Cortex of kidney (tissue), 1 donor: Measurements from ENCODE around the gene DMRTA2.
"Not testable (repeated sequence)": the region's sequence is repeated elsewhere in the genome, so short reads cannot be mapped to it uniquely, and the experiment has no call there.

Experiments
- DNase-seq: peaks from one replicate; lab custom pipeline; 2025; lab: John Stamatoyannopoulos, UW

Gene DMRTA2

DNA sequence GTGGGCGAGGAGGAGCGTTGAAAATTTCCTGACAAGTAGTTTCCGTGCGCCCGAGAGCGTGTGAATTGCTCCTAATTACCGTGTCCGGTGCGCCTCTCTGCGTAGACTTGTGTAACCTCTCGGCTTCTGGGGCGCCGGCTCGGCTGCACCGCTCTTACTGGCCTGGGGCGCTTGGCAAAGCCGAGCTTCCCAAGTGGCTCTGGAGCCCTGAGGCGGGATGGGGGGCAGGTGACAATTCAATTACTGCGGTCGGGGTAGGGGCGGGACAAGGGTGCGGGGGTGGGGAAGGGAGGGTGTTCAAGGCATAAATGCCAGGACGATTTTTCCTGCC, 392 bp upstream of the DMRTA2 start:
- DNase-seq = no peak

DNA sequence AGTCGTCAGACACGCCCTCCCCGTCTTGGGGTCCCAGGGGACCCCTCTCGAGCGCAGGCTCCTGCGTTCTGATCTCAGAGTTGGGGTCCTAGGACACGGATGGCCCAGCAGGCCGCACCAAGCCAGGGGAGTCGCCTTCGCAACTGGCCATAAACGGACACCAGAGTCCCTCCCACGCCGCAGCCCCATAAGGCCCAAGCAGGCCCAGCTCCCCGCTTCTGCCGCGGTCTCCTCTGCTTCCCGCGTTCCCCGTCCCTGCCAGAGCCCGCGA, 633 bp downstream of the DMRTA2 start:
- no peak for DNase-seq

DNA sequence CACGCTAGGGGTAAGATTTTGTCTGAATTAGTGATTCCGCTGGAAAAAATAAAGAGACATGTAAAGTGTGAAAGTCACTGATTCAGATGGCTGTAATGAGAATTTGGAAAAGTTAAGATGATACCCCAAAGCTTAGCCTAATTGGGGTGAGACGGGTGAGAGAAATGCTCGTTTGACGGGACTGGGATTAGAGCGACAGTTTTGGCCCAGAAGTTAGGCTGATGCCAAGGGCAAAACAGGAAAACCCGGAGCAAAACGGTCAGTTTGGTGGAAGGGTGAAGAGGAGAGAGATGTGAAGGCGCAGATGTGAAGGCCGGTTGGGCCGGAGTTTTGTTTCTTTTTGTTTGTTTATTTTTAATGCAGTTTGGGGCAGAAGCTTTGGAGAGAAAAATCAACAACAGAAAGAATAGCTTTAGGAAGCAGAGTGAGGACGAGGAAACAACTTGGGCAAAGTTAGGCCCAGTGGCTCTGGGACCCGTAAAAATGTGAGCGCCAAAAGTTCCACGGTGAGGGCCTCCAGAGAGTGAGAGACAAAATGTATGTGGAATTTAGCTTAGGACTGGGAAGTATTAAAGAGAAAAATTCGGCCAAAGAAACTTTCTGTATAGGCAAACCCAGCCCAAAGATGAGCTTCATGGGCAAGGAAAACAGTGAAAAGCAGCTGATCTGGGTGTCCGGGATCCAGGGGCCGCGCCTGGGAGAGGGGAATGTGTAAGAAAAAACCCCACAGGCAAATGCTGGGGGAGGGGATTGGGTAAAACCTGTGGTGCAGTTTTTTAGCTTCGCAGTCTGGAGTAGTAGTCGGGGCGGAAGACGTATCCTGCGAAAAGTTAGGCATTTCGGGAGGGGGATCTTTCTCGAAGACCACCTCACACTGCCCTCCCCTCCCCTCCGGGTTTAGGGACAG, 1.2 kb downstream of the DMRTA2 start:
- no peak for DNase-seq

DNA sequence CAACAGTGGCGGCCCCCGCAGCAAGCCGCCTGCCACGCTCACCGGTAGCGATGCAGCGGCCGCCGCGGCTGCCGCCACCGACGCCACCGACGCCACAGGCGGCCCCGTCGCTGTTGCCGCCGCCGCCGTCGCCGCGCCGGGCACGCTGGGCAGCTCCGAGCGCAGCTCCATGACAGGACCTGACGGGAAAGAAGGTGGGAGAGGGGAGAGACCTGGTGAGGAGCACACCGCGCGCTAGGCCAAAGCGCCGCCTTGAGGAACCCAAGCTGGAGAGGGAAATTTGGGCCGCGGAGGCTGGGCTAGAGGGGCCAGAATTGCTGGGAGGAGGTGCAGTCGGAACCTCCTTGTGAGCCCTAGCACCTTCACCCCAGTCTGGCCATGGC, 1.9 kb downstream of the DMRTA2 start:
- no peak for DNase-seq

DNA sequence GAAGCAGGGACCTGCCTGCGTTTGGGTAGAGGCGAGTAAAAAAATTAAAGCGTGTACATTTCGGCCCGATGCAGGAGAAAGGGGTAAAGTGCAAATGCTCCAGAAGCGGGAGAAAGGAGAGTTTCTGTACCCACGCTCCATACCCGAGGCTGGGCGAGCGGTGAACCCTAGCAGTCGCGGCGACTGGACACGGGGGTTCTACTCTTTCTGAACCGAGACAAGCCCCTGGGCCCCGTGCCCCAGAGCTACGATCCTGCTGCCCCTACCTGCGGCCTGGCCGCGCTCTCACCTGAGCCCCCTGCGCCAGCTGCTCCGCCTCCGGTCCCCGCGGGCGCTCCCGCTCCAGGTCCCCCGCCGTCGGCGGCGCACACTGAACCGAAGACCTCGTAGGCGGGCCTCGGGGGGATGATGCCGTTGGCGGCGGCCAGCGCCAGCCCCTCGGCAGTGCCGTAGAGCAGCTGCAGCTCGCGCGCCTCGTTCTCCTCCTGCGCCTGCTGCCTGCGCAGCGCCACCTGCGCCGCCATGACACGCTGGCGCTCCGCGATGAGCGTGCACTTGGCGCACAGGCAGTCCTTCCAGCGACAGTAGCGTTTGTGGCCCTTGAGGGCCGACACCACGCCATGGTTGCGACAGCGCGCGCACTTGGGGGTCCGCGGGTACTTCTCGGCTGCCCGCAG, 2.4 kb downstream of the DMRTA2 start:
- no peak for DNase-seq

DNA sequence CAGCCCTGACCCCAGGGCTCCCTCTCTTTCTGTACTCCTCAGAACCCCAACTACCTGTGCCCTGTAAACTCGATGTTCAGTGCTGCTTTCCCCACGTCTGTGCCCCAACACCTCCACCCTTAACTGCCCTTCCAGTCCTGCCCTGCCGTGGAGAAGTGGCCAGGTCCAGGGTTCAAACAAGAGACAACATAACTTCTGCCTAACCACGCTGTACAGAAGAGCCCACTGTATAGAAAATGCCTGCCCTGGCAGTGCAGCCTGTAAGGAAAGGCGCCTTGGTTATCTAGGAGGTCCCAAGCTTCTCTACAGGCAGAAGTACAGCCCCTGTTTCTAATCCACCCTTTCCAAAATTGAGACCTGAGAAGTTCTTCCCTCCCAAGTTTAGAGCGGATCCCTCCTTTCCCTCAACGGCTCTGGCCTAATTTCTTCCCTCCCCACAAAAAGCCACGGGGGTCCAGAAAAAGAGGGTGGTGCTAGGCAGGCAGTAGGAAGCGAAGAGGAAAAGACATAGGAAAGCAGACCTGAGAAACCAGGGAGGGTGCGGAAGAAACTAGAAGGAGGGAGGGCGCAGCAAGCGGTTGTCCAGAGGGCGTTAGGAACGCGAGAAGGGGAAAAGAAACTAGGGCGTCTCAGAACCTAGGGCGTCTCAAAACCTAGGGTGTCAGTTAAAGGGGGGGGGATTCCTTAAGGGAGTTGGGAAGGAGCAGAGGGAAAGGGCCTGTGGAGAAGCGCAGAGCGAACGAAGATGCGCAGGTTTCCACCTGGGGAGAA, 3.2 kb downstream of the DMRTA2 start:
- no peak for DNase-seq

DNA sequence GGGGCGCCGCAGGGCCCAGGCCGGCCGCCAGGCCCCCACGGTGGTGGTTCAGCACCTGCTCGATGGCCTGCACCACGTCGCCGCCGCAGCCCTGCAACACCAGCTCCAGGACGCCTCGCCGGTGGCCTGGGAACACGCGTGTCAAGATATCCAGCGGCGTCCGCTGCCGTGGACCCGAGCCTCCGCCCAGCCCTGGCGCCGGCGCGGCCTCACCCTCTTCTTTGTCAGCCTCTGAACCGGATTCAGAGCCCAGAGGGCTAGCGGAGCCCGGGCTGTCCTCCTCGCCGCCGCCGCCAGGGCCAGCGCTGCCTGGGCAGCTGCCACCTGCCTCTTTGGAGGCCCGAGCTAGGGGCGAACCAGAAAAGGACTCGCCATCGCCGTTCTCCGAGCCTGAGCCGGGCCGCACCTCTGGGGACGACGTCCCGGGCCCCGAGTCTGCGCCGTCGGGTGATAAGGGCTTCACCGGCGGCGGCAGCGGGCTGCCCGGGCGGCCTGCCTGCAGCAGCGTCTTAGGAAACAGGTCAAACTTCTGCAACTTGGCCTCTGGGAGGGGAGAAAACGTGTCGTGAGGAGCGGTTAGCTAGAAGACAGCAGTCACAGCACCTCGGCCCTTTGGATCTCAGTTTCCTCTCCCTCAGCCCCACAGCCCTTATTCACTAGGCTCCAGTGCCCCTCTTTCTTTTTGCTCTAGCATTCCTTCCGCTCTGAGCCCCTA, 3.9 kb downstream of the DMRTA2 start:
- no peak for DNase-seq

DNA sequence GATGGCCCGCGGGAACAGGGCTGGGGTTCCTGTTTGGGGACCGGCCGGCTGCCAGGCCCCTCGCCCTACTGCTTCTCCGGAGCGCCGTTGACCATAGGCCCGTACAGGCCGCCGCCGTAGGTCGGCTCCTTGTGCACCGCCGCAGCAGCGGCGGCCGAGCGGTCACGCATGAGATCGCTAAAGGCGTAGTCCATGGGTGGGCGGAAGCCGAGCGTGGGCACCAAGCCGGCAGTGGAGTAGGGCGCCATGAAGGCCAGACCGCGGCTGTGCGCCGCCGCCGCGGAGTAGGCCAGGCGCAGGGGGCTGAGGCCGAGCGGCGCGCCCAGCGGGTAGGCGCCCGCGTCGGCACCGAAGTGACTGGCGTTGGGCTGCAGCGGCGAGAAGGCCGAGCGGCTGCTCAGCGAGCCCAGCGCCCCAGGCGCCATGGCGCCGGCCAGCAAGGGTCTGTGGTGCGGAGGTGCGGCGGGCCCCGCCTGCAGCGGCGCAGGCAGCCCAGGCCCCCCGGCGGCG, 4.6 kb downstream of the DMRTA2 start:
- DNase-seq = no peak

DNA sequence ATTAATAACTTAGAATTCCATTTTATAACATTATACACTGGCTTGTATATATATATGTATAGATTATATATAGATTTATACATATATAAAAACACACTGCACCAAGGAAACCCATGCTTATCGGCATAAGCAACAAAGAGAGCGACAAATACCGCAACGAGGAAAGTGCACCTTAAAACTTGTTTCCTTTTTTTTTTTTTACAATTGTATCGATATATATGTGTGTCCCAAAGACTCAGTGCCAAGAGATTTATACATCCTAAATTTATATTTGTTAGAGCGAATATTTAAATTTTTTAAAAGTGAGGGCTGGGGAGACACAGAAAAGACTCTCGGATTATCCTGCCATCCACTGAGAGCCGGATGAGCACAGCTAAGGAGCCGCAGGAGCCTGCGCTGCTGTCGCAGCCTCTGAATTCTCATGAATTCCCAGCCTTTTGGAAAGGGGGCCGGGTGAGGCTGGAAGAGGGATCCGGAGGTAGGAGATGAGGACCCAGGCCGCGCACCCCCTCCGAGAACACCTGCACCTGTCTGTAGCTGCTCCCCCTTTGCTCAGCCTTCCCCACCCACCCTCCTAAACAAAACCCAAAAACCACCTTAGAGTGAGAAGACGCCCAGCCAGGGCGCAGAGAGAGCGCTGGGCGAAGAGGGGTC, 5.2 kb downstream of the DMRTA2 start:
- DNase-seq = no peak

DNA sequence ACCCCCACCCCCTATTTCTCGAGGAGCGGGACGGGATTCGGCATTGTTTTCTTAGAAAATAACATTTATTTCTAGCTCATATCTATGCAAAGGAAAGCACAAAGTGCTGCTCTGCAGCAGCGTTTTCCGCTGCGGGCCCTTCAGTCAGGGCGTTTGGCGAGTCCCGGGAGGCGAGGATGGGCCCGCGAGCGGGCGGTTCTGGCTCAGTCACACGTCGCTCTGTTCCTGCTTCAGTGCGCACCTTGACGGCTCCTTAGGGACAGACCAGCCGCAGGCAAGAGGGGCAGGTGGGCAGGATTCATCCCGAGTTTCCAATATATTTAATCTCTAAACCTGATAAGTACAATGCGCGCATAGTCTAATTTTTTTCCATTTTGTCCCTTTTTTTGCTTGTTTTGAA, 5.7 kb downstream of the DMRTA2 start:
- no peak for DNase-seq

DNA sequence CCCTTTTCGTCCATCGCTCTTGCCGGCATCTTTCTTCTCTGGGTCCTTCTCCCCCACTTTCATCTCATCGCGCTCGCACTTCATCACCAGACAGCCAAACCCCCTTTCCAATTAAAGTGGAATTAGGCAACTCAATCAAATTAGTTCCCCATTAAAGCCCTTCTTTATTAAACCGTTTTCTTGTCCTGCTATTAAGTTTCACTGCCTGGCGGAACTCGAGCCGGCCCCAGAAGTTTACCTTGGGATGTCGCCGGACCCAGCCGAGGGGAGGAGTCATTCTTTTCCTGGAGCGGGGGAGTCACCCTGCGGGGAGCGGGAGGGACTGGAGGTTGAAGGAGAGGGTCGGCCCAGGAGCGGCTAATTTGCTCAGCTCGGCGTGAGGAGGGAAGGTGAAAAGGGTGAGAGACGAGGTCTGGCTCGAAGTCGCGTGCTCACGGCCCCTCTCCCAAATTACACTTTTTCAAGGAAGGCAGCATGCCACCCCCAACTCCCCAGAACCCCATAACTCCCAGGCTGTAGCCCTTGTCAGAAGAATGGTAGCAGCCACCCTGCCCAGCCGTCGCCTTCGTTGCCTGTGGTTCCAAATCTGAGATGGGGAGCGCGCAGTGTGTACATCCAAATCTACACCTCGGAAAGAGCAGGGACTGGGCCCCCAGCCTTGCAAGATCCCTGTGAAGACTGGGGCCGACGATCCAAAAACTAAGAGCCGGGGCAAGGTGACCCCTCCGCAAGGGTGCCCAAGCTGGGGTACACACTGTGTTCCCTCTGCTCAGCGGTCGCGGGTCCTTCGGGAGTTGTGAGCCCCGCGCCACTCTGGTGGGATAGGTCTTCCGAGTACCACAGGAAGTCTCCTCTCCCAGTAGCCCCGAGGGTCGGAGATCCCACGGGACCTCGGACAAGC, 6.4 kb downstream of the DMRTA2 start:
- DNase-seq = no peak

DNA sequence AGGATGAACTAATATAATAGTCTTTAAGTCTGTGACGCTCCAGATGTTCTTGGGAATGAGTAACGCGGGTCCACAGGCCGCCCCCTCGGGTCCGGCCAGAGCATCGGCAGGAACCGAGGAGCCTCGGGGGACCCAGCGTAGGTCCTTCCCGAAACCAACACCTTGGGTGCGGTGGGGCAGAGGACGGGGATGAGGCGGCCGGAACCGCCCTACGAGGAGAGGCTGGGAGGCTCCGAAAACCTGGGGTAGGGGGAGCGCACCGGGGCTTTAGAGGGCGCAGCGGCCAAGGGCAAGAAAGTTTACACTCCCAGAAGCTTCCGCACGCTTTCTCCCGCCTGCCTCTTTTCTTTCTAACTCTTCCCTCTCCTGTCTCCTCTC, 7.1 kb downstream of the DMRTA2 start:
- DNase-seq = no peak

DNA sequence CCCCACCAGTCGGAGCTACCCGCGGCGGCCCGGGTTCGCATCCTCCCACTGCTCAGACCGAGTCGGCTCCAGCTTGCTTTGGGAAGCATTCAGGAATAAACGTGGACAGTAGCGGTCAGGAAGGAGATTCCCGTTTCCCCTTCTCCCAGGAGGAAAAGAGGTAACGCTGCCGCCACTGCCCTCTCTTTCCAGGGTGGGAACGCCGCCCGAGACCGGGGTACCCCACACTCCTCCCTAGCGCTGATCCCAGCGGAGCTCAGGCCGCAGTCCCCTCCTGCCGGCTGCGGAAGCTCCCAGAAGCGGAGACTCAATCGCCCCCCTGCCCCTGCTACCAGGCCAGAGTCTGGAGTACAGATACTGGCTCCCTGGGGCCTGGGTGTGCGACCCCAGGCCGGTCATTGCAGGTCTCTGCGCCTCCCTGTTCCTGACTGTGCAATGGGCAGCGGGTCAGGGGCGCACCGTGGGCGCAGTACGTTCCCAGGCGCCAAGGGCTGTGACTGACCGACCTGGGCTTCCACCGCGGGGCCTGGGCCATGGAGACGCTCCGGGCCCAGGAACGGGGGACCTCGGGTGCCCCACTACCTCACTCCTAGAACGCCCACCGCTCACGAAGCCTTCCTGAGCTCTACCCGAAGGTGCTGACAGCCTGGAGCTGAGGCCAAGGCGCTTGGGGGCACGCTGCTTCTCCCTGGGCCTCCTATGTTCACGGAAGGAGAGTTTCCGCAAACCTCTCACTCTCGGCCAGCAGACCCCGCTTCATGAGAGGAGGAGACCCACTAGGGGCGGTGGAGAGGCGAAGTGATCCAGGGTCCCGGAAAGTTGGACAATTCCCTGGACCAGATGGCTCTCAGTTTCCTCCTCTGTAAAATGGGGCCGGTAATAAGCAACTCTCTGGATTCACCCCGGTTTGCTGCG, 7.8 kb downstream of the DMRTA2 start:
- DNase-seq = no peak

DNA sequence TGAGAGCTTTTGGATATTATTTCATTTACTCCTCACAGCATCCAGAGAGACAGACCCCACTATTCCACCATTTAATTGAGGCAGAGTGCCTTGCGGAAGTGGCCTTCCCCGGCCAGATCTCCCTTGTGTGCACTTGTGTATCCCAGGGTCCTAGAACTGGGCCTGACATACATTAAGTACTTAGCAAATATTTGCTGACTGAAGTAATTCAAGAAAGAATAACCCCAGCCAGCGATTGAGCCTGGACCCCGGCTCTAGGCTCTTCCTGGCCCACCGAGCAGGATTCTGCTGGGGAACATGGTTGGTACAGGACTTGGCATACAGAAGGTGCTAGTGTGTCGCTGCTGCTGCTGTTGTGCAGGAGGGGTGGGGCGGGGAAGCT, 8.4 kb downstream of the DMRTA2 start:
- DNase-seq = no peak

DNA sequence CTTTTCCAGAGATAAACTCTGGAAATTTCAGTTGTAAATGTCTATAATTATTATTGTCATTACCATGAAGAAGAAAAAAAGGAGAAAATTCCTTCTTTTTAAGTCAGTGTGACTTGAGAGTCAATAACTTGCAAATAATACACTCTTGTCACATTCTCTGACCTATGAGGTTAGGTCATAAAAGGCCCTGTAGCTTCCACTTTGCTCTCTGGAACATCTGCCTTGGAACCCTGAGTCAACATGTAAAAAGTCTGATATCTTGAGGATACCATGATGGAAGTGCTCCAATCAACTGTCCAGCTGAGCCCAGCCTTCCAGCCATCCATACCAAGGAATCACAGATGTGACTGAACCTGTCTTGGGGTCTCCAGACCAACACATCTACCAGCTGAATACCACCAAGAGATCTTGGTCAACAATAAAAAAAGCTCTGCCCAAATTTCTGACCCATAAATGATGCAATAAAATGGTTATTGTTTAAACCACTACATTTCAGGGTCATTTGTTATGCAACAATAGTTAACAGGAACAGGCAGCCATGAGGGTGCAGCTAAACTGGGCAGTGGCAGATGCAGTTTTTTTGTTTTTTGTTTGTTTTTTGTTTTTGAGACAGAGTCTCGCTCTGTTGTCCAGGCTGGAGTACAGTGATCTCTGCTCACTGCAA, 10.3 kb downstream of the DMRTA2 start:
- DNase-seq = no peak

DNA sequence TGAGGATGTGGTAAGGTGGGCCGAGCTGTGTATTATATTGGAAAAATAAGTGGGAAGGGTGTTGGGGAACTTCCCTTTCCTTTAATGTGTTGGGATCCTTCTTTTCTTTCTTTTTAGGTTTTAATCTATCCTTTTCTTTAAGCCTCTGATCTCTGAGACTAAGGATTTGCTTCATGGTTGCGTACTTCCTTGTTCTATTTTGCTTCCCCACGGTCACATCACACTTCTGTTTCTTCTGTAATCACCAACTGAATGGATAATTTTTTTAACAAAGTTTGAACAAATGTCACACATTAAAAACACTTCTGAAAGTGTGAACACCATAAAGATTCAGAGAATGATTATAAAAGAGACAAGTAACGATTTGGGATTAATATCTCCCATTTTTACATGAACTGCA, 17.4 kb downstream of the DMRTA2 start:
- no peak for DNase-seq

DNA sequence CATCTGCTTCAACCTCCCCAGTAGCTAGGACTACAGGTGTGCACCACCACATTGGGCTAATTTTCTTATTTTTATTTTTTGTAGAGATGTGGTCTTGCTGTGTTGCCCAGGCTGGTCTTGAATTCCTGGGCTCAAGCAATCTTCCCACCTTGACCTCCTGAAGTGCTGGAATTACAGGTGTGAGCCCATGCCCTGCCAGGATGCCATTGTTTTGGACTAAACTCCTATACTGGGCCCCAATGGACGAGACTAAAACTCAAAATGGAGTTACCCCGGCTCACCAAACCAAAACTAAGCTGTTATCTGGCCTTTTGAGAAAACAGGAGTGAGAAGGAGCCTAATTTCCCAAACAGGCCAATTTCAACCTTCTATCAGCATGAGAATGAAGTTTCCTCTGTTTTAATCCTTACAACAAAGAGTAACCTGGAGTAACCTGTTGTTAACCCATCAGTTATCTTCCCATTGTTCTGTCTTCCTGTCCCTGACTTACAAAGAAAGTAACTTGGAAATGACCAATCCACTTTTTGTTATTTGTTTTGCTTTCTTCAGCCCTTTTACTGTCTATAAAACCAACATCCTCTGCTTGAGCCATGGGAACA, 29.6 kb downstream of the DMRTA2 start:
- no peak for DNase-seq

DNA sequence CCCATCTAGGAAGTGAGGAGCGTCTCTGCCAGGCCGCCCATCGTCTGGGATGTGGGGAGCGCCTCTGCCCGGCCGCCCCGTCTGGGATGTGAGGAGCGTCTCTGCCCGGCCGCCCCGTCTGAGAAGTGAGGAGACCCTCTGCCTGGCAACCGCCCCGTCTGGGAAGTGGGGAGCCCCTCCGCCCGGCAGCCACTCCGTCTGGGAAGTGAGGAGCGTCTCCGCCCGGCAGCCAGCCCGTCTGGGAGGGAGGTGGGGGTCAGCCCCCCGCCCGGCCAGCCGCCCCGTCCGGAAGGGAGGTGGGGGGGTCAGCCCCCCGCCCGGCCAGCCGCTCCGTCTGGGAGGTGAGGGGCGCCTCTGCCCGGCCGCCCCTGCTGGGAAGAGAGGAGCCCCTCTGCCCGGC, 41.7 kb downstream of the DMRTA2 start:
- DNase-seq = not testable (repeated sequence)

DNA sequence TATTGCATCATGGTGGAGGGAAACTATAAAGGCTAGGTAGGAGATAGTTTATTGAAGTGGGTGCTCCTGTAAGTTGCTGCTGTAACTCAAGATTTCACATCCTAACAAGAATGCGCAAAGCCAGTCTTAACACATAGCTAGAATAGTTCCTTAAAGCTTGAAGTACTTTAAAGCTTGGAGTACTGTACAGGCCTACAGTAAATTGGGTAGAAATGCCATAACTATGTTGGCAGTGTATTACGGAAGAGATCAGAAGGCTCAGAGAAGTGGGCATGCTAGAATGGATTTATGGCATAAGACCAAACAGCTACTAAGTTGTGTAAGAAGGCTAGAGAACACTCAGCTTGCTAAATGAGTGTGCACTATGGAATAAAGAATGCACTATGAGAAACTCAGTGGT, 44.5 kb downstream of the DMRTA2 start:
- DNase-seq = no peak
